Stomach (tissue), 9 donors: Measurements from ENCODE around the gene FOXO3. TPM values are rescaled to one million over a fixed set of nuclear protein-coding genes. Genes with fewer than 3 reads are reported as not detected.

ENCODE experiments used
- DNase-seq, 2 donors: peaks; one replicate each; pipeline versions ENCODE4 v3.0.0 to v3.0.0-alpha.2; 2013 to 2019
- H3K27ac ChIP-seq, 5 donors: fragments of 200-600 bp in 4 of 5; sonication (generic) in 4 of 5; one replicate each; pipeline ENCODE4 v1.5.1; 2013 to 2019; ENCODE audit warnings: mild to moderate bottlenecking in 1 of 5, moderate library complexity in 1 of 5
- H3K27me3 ChIP-seq, 3 donors: fragments of 200-600 bp; sonication (generic); one replicate each; pipeline ENCODE4 v1.5.1; 2017 to 2019; ENCODE audit warnings: mixed run types in 1 of 3
- H3K36me3 ChIP-seq, 4 donors: fragments of 200-600 bp; sonication (generic); 1 replicate in 3 of 4; 2 replicates in 1 of 4; pipeline ENCODE4 v1.5.1; 2016 to 2019
- H3K4me1 ChIP-seq, 4 donors: fragments of 200-600 bp; sonication (generic); one replicate each; pipeline ENCODE4 v1.5.1; 2016 to 2019
- H3K4me3 ChIP-seq, 4 donors: fragments of 200-600 bp; sonication (generic) in 3 of 4; one replicate each; pipeline ENCODE4 v1.5.1; 2016 to 2019; ENCODE audit warnings: mild to moderate bottlenecking in 1 of 4
- H3K9me3 ChIP-seq, 4 donors: fragments of 200-600 bp; sonication (generic); one replicate each; pipeline ENCODE4 v1.5.1; 2016 to 2019
- CTCF ChIP-seq, 7 experiments: fragments of 450-650 bp in 4 of 7; fragments of 200-600 bp in 3 of 7; sonication (generic) in 3 of 7; IDR thresholded peaks; one replicate each; pipeline ENCODE4 v1.5.1; 2016 to 2019; ENCODE audit warnings: antibody characterized with exemption in 7 of 7, control low read depth in 2 of 7, mild to moderate bottlenecking in 1 of 7
- EP300 ChIP-seq: sonication (generic); formaldehyde crosslinking; IDR thresholded peaks from one replicate; pipeline ENCODE4 v1.6.1; 2017; ENCODE audit warnings: antibody characterized with exemption
- POLR2A ChIP-seq, 4 donors: fragments of 450-650 bp; IDR thresholded peaks; one replicate each; pipeline ENCODE4 v1.6.1; 2016; ENCODE audit warnings: antibody characterized with exemption in 4 of 4, control low read depth in 2 of 4, mild to moderate bottlenecking in 1 of 4, moderate library complexity in 1 of 4
- POLR2AphosphoS5 ChIP-seq, 3 donors: sonication (generic); formaldehyde crosslinking; IDR thresholded peaks; one replicate each; pipeline ENCODE4 v1.6.1; 2016; ENCODE audit warnings: antibody characterized with exemption in 3 of 3
- WGBS, 5 donors: extraction: QIAGEN DNeasy Blood & Tissue Kit in 3 of 5; methylation state at CpG; one replicate each; pipeline versions ENCODE4 v1.1.5 to v1.1.7; 2013 to 2018; 5-methylcytosine and 5-hydroxymethylcytosine counted together
- intact Hi-C: fragments of 100-400 bp; cut with DNase I; formaldehyde crosslinking; loops from one replicate; pipeline ENCODE4 v1.15.1; 2023; ENCODE audit warnings: low total_unique reads
- polyA plus RNA-seq, 3 donors: library from polyadenylated mRNA; stranded (reverse); fragments of 200-250 nt; gene quantifications; one replicate each; pipeline ENCODE4 v1.2.3, GENCODE V29; 2013
- total RNA-seq, 5 donors: library from RNA; depleted of rRNA; stranded (reverse); fragments of >200 nt; gene quantifications; one replicate each; pipeline versions ENCODE4 v1.1.0 to v1.2.3, GENCODE V29; 2014 to 2016
- donor health status: healthy with polysubstance abuse.
- donor health status: Bipolar disorder and iron deficiency.
- donor health status: healthy.

FOXO3 gene
- total and polyA plus RNA-seq, 8 donors: 13.0 to 89.8 (median 42.1) TPM

GRCh38 chr6:108557494-108558371, 3.0 kb upstream of the FOXO3 start:
- Histone ChIP-seq H3K9me3 (no peaks in the 10 kb centered on the region), H3K4me3 (peak overlapping the region; percentile 89 to 96 (median 92)), H3K27me3 (no peaks in the 10 kb centered on the region), H3K36me3 (peaks cover 0 to 5% (median 0%) of the 10 kb centered on the region in 4 donors), H3K27ac (peak overlapping the region; percentile 99 to 100 (median 100)), H3K4me1 (peaks cover 10 to 26% (median 21%) of the 10 kb centered on the region in 4 donors)
- peak; percentile 82 to 93 for DNase-seq
- TF ChIP-seq POLR2AphosphoS5 (IDR thresholded peaks at IDR 0.05) (peak in 1 of 3 donors; percentile 2), CTCF (IDR thresholded peaks at IDR 0.05) (peak in 1 of 7 experiments; percentile 24), POLR2A (IDR thresholded peaks at IDR 0.05) (no peak)
- 0 to 1% (median 0%) methylated on average over 46 to 104 of the region's 105 CpGs for WGBS, 5 donors
- intact Hi-C loops: no loop called here

- Histone ChIP-seq H3K4me1 (peaks cover 10 to 32% (median 28%) of the 10 kb centered on the region in 4 donors), H3K4me3 (peak overlapping the region; percentile 89 to 96 (median 92)), H3K9me3 (no peaks in the 10 kb centered on the region), H3K27ac (peak overlapping the region; percentile 99 to 100 (median 100)), H3K36me3 (peaks cover 0 to 5% (median 0%) of the 10 kb centered on the region in 4 donors), H3K27me3 (no peaks in the 10 kb centered on the region)
- WGBS, 5 donors: 0 to 1% (median 0%) methylated on average over 44 to 58 of the region's 58 CpGs
- TF ChIP-seq POLR2A (IDR thresholded peaks at IDR 0.05) (peak in 1 of 4 donors; percentile 30), CTCF (IDR thresholded peaks at IDR 0.05) (no peak), EP300 (no peak), POLR2AphosphoS5 (IDR thresholded peaks at IDR 0.05) (peak; percentile 70 to 91 (median 89))
- DNase-seq: peak; percentile 99 to 100
- intact Hi-C loops: no loop called here
Observed at GRCh38 chr6:108558372-108559096, 2.2 kb upstream of the FOXO3 start.

GRCh38 chr6:108559097-108559883, 1.4 kb upstream of the FOXO3 start:
- no peaks in the 10 kb centered on the region for H3K27me3 ChIP-seq
- H3K4me3 ChIP-seq: peak overlapping the region; percentile 89 to 96 (median 92)
- TF ChIP-seq EP300: no peak
- TF ChIP-seq POLR2AphosphoS5 (IDR thresholded peaks at IDR 0.05): peak; percentile 88 to 99 (median 96)
- TF ChIP-seq CTCF (IDR thresholded peaks at IDR 0.05): peak in 1 of 7 experiments; percentile 8
- peak in 1 of 4 donors; percentile 15 for TF ChIP-seq POLR2A (IDR thresholded peaks at IDR 0.05)
- no peaks in the 10 kb centered on the region for H3K9me3 ChIP-seq
- WGBS, 5 donors: 0 to 1% (median 1%) methylated on average over 32 to 84 of the region's 84 CpGs
- intact Hi-C loops: no loop called here
- H3K4me1 ChIP-seq: peaks cover 13 to 40% (median 35%) of the 10 kb centered on the region in 4 donors
- peak; percentile 93 to 96 for DNase-seq
- peaks cover 0 to 5% (median 0%) of the 10 kb centered on the region in 4 donors for H3K36me3 ChIP-seq
- peak overlapping the region; percentile 99 to 100 (median 100) for H3K27ac ChIP-seq
